Peyer's patch (tissue), 4 donors: ENCODE data around the gene CD72. TPM values are rescaled to one million over a fixed set of nuclear protein-coding genes. Genes with fewer than 3 reads are reported as not detected.
A peak's percentile ranks its signal among the peaks of the same experiment; 100 is the strongest.
"Not testable (repeated sequence)": the region's sequence is repeated elsewhere in the genome, so short reads cannot be mapped to it uniquely, and the experiment has no call there.

ENCODE experiments used
- DNase-seq, 3 donors: peaks; one replicate each; pipeline ENCODE4 v3.0.0-alpha.2; 2017 to 2019
- H3K27ac ChIP-seq, 4 donors: fragments of 200-600 bp; sonication (generic); one replicate each; pipeline ENCODE4 v1.5.1; 2016 to 2019
- H3K27me3 ChIP-seq, 2 donors: fragments of 200-600 bp; sonication (generic); one replicate each; pipeline ENCODE4 v1.5.1; 2019
- H3K36me3 ChIP-seq, 3 donors: fragments of 200-600 bp; sonication (generic); one replicate each; pipeline ENCODE4 v1.5.1; 2016 to 2019
- H3K4me1 ChIP-seq, 4 donors: fragments of 200-600 bp; sonication (generic); one replicate each; pipeline ENCODE4 v1.5.1; 2016 to 2019
- H3K4me3 ChIP-seq, 4 donors: fragments of 200-600 bp; sonication (generic); 1 replicate in 3 of 4; 2 replicates in 1 of 4; pipeline ENCODE4 v1.5.1; 2016 to 2019; ENCODE audit warnings: mild to moderate bottlenecking in 1 of 4
- H3K9me3 ChIP-seq, 4 donors: fragments of 200-600 bp; sonication (generic); one replicate each; pipeline ENCODE4 v1.5.1; 2016 to 2019; ENCODE audit warnings: mild to moderate bottlenecking in 1 of 4
- CTCF ChIP-seq, 6 experiments: fragments of 450-650 bp in 4 of 6; fragments of 200-600 bp in 2 of 6; sonication (generic) in 1 of 6; IDR thresholded peaks; one replicate each; pipeline ENCODE4 v1.5.1; 2017 to 2019; ENCODE audit warnings: antibody characterized with exemption in 6 of 6, mild to moderate bottlenecking in 3 of 6, moderate library complexity in 1 of 6
- POLR2A ChIP-seq, 2 donors: fragments of 450-650 bp; IDR thresholded peaks; one replicate each; pipeline ENCODE4 v1.5.1; 2017; ENCODE audit warnings: antibody characterized with exemption in 2 of 2, mild to moderate bottlenecking in 2 of 2, moderate library complexity in 2 of 2
- total RNA-seq, 4 donors: library from RNA; depleted of rRNA; stranded (reverse); fragments of >200 nt; gene quantifications; one replicate each; pipeline ENCODE4 v1.1.0, GENCODE V29; 2016

The CD72 gene
- total RNA-seq, 4 donors from 2014 or later: 2.3 to 62.7 (median 4.4) TPM

DNA sequence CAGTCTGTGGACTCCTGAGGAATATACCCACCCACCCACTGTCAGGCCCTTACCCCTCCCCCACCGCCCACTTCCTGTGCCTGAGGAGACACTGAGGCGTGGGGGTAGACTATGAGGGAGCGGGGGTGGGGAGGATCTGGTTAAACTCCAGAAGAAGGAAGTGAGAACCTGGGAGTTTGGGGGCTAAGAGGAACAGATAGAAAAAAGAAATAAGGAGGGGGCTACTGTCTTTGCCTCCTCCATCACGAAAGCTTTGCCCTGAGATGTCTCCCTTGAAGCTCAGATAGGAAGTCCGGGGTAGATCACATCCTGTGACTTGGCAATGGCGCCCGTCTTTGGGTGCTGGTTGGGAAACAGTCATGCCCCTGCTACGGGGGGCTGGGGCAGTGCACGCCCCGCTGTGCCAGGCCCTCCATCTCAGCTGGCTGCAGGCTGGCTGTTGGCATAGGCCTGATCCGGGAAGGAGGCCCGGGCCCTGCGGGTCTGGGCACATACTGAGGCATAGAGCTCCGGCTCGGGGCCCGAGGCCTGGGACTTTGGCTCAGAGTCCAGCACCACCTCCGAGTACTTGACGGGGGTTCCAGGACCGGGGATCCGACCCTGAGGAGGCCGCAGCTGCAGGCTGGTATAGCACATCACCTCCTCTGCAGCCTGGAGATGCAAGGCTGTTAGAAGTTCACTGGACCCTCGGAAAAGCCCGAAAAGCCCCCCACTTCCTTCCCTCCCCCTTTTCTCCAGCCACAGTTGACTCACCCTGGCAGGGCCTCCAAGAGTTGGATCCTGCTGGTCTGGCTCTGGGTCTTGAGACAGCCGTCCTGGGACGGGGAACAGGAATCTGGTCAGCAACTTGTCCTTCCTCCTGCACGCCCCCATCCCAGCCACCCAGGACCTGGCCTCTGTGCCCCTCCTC is 31.5 kb upstream of the CD72 start:
- Histone ChIP-seq H3K4me3 (peak overlapping the region; percentile 32 to 66 (median 38)), H3K27me3 (no peaks in the 10 kb centered on the region), H3K9me3 (no peaks in the 10 kb centered on the region), H3K4me1 (peaks cover 0 to 31% (median 12%) of the 10 kb centered on the region in 4 donors), H3K27ac (peak overlapping the region; percentile 48 to 96 (median 71)), H3K36me3 (no peaks in the 10 kb centered on the region)
- TF ChIP-seq POLR2A (IDR thresholded peaks at IDR 0.05) (no peak), CTCF (IDR thresholded peaks at IDR 0.05) (no peak)
- DNase-seq: peak in 2 of 3 donors; percentile 79 to 88

DNA sequence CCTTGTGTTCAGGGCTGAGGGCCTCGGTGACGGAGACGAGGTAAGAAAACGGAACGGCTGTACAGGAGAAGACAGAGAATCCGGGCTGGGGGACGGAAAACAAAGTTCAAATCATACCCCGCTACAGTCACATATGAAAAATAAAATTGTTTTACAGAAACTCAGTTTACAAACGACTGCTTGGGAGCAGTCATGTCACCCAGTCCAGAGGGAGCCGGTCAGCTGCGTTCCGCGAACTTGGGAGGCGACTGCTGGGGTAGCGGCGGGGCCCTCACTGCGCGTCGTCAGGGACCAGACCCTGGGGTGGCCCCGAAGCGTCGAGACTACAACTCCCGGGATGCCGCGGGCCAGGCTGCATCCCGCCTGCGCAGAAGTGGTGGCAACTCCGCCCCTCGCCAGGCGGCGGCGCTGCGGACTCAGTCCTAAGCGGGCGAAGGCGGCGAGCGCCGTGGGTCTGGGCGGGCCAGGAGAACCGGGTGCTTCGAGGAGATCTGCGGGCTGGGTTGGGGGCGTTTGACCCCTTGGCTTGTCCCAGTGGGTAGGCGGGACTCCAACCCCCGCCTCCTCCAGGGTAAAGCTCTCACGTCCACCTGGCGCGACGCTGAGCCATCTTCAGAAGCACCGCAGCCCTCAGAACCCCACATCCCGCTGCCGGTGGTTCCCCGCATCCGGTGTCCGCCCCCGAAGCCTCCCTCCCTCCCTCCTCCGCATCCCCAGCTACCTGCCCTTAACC is 28.5 kb upstream of the CD72 start:
- H3K4me3 ChIP-seq: peak overlapping the region; percentile 54 to 66 (median 58)
- no peaks in the 10 kb centered on the region for H3K36me3 ChIP-seq
- peaks cover 0 to 18% (median 12%) of the 10 kb centered on the region in 4 donors for H3K4me1 ChIP-seq
- peak overlapping the region; percentile 87 to 96 (median 90) for H3K27ac ChIP-seq
- peak; percentile 95 to 98 (median 95) for DNase-seq
- no peaks in the 10 kb centered on the region for H3K9me3 ChIP-seq
- H3K27me3 ChIP-seq: no peaks in the 10 kb centered on the region
- TF ChIP-seq POLR2A (IDR thresholded peaks at IDR 0.05) (peak; percentile 83 to 87), CTCF (IDR thresholded peaks at IDR 0.05) (peak; percentile 93 to 99 (median 98))

GRCh38 chr9:35646153-35646532 is 27.9 kb upstream of the CD72 start:
- H3K27ac ChIP-seq: peak overlapping the region; percentile 87 to 96 (median 90)
- H3K4me1 ChIP-seq: peaks cover 0 to 18% (median 12%) of the 10 kb centered on the region in 4 donors

GRCh38 chr9:35645736-35646135 is 27.5 kb upstream of the CD72 start:
- DNase-seq: peak in 1 of 3 donors; percentile 48

More at GRCh38 chr9:35646153-35646532, 27.9 kb upstream of the CD72 start:
- Histone ChIP-seq H3K27me3 (no peaks in the 10 kb centered on the region), H3K9me3 (no peaks in the 10 kb centered on the region), H3K4me3 (peak overlapping the region; percentile 54 to 66 (median 58)), H3K36me3 (no peaks in the 10 kb centered on the region)
- TF ChIP-seq CTCF (IDR thresholded peaks at IDR 0.05) (peak in 1 of 6 experiments; percentile 3), POLR2A (IDR thresholded peaks at IDR 0.05) (no peak)
- DNase-seq: peak in 2 of 3 donors; percentile 70 to 76

DNA sequence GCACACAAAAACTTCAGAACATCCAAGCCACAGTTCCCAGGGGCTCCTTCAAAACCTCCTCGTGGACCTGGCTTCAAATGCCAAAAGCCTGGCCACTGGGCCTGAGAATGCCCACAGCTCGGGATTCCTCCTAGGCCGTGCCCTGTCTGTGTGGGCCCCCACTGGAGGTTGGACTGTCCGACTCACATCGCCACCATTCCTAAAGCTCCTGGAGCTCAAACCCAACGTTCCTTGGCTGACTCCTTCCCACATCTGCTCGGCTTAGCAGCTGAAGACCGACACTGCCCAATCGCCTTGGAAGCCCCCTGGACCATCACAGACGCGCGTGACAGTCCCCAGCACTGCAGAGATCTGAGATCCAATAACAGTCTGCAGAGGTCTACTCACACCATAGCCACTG is 24.8 kb upstream of the CD72 start:
- no peak for TF ChIP-seq CTCF (IDR thresholded peaks at IDR 0.05)
- TF ChIP-seq POLR2A (IDR thresholded peaks at IDR 0.05): no peak
- no peaks in the 10 kb centered on the region for H3K36me3 ChIP-seq
- no peaks in the 10 kb centered on the region for H3K9me3 ChIP-seq
- no peaks in the 10 kb centered on the region for H3K27me3 ChIP-seq
- peak in 1 of 3 donors; percentile 42 for DNase-seq
- no peak overlapping the region for H3K27ac ChIP-seq
- H3K4me1 ChIP-seq: peaks cover 0 to 14% (median 9%) of the 10 kb centered on the region in 4 donors
- H3K4me3 ChIP-seq: no peak overlapping the region

More at GRCh38 chr9:35645736-35646135, 27.5 kb upstream of the CD72 start:
- H3K9me3 ChIP-seq, H3K27me3 ChIP-seq, H3K36me3 ChIP-seq: not testable (repeated sequence)
- Histone ChIP-seq H3K4me1 (peaks cover 0 to 18% (median 12%) of the 10 kb centered on the region in 4 donors), H3K4me3 (peak overlapping the region; percentile 54 to 66 (median 58)), H3K27ac (peak overlapping the region; percentile 87 to 96 (median 90))

DNA sequence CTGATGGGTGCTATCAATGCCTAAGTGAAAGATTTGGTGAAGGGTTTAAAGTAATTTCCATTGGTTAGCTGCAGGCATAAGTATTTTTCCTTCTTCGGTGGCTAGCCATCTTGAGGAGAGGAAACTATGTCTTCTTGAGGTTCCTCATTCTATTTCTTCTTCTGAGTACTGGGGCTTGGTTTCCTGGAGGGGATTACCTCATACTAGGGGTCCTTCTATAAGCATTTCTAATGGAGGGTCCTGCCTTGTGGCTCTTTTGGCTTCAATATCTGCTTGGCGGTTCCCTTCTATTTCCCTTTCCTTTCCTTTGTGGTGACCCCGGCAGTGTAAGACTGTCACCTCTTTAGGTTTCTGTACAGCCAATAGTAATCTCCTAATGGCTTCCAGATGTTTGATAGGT is 23.3 kb upstream of the CD72 start:
- not testable (repeated sequence) for H3K27me3 ChIP-seq, H3K4me3 ChIP-seq, DNase-seq, H3K9me3 ChIP-seq, H3K36me3 ChIP-seq
- Histone ChIP-seq H3K27ac (peak overlapping the region in 1 of 4 donors; percentile 52), H3K4me1 (peaks cover 0 to 15% (median 3%) of the 10 kb centered on the region in 4 donors)

GRCh38 chr9:35640431-35640830 is 22.2 kb upstream of the CD72 start:
- peaks cover 0 to 18% (median 1%) of the 10 kb centered on the region in 4 donors for H3K4me1 ChIP-seq
- not testable (repeated sequence) for H3K27ac ChIP-seq, H3K9me3 ChIP-seq, H3K27me3 ChIP-seq, H3K4me3 ChIP-seq, H3K36me3 ChIP-seq
- DNase-seq: peak in 1 of 3 donors; percentile 29
